ENCODE measurements around the gene CRIM1.

CRIM1 gene

GRCh38 chr2:36406296-36406695, 50.7 kb downstream of the CRIM1 start:
- H3K27me3 ChIP-seq (ENCODE audit: control insufficient read depth, insufficient read depth, low read length): no peaks in the 10 kb centered on the region
- no peaks in the 10 kb centered on the region for H3K36me3 ChIP-seq (ENCODE audit: control insufficient read depth, insufficient read depth, low read length)
- peaks cover 23% of the 10 kb centered on the region for H3K4me1 ChIP-seq (ENCODE audit: control insufficient read depth, insufficient read depth, low read length)
- no peak overlapping the region for H3K4me3 ChIP-seq (ENCODE audit: low read length)
- H3K9me3 ChIP-seq (ENCODE audit: control insufficient read depth, low read length): no peaks in the 10 kb centered on the region
- H3K9ac ChIP-seq (ENCODE audit: low read length): no peak overlapping the region

GRCh38 chr2:36407413-36407812, 51.8 kb downstream of the CRIM1 start:
- no peaks in the 10 kb centered on the region for H3K27me3 ChIP-seq (ENCODE audit: control insufficient read depth, insufficient read depth, low read length)
- H3K9me3 ChIP-seq (ENCODE audit: control insufficient read depth, low read length): no peaks in the 10 kb centered on the region
- H3K4me1 ChIP-seq (ENCODE audit: control insufficient read depth, insufficient read depth, low read length): peaks cover 33% of the 10 kb centered on the region
- H3K9ac ChIP-seq (ENCODE audit: low read length): no peak overlapping the region
- H3K36me3 ChIP-seq (ENCODE audit: control insufficient read depth, insufficient read depth, low read length): no peaks in the 10 kb centered on the region
- H3K4me3 ChIP-seq (ENCODE audit: low read length): no peak overlapping the region

GRCh38 chr2:36408198-36408703, 52.7 kb downstream of the CRIM1 start:
- H3K27me3 ChIP-seq (ENCODE audit: control insufficient read depth, insufficient read depth, low read length): no peaks in the 10 kb centered on the region
- no peaks in the 10 kb centered on the region for H3K9me3 ChIP-seq (ENCODE audit: control insufficient read depth, low read length)
- no peak overlapping the region for H3K9ac ChIP-seq (ENCODE audit: low read length)
- no peak overlapping the region for H3K4me3 ChIP-seq (ENCODE audit: low read length)
- no peaks in the 10 kb centered on the region for H3K36me3 ChIP-seq (ENCODE audit: control insufficient read depth, insufficient read depth, low read length)
- H3K4me1 ChIP-seq (ENCODE audit: control insufficient read depth, insufficient read depth, low read length): peaks cover 33% of the 10 kb centered on the region

- no peak overlapping the region for H3K9ac ChIP-seq (ENCODE audit: low read length)
- no peak overlapping the region for H3K4me3 ChIP-seq (ENCODE audit: low read length)
- peaks cover 39% of the 10 kb centered on the region for H3K4me1 ChIP-seq (ENCODE audit: control insufficient read depth, insufficient read depth, low read length)
- no peaks in the 10 kb centered on the region for H3K9me3 ChIP-seq (ENCODE audit: control insufficient read depth, low read length)
- no peaks in the 10 kb centered on the region for H3K36me3 ChIP-seq (ENCODE audit: control insufficient read depth, insufficient read depth, low read length)
- H3K27me3 ChIP-seq (ENCODE audit: control insufficient read depth, insufficient read depth, low read length): no peaks in the 10 kb centered on the region
Observed at GRCh38 chr2:36409335-36409734, 53.8 kb downstream of the CRIM1 start.

GRCh38 chr2:36409935-36410334, 54.4 kb downstream of the CRIM1 start:
- no peaks in the 10 kb centered on the region for H3K27me3 ChIP-seq (ENCODE audit: control insufficient read depth, insufficient read depth, low read length)
- no peaks in the 10 kb centered on the region for H3K9me3 ChIP-seq (ENCODE audit: control insufficient read depth, low read length)
- H3K4me1 ChIP-seq (ENCODE audit: control insufficient read depth, insufficient read depth, low read length): peaks cover 43% of the 10 kb centered on the region
- H3K4me3 ChIP-seq (ENCODE audit: low read length): no peak overlapping the region
- H3K36me3 ChIP-seq (ENCODE audit: control insufficient read depth, insufficient read depth, low read length): no peaks in the 10 kb centered on the region
- no peak overlapping the region for H3K9ac ChIP-seq (ENCODE audit: low read length)

GRCh38 chr2:36410681-36411080, 55.1 kb downstream of the CRIM1 start:
- no peaks in the 10 kb centered on the region for H3K9me3 ChIP-seq (ENCODE audit: control insufficient read depth, low read length)
- no peaks in the 10 kb centered on the region for H3K36me3 ChIP-seq (ENCODE audit: control insufficient read depth, insufficient read depth, low read length)
- H3K4me3 ChIP-seq (ENCODE audit: low read length): no peak overlapping the region
- peaks cover 45% of the 10 kb centered on the region for H3K4me1 ChIP-seq (ENCODE audit: control insufficient read depth, insufficient read depth, low read length)
- H3K9ac ChIP-seq (ENCODE audit: low read length): no peak overlapping the region
- no peaks in the 10 kb centered on the region for H3K27me3 ChIP-seq (ENCODE audit: control insufficient read depth, insufficient read depth, low read length)

GRCh38 chr2:36411962-36412444, 56.4 kb downstream of the CRIM1 start:
- Histone ChIP-seq H3K9me3 (ENCODE audit: control insufficient read depth, low read length) (no peaks in the 10 kb centered on the region), H3K9ac (ENCODE audit: low read length) (no peak overlapping the region), H3K4me1 (ENCODE audit: control insufficient read depth, insufficient read depth, low read length) (peaks cover 51% of the 10 kb centered on the region), H3K4me3 (ENCODE audit: low read length) (no peak overlapping the region), H3K36me3 (ENCODE audit: control insufficient read depth, insufficient read depth, low read length) (no peaks in the 10 kb centered on the region), H3K27me3 (ENCODE audit: control insufficient read depth, insufficient read depth, low read length) (no peaks in the 10 kb centered on the region)

GRCh38 chr2:36413218-36413617, 57.6 kb downstream of the CRIM1 start:
- Histone ChIP-seq H3K4me1 (ENCODE audit: control insufficient read depth, insufficient read depth, low read length) (peaks cover 51% of the 10 kb centered on the region), H3K9ac (ENCODE audit: low read length) (no peak overlapping the region), H3K4me3 (ENCODE audit: low read length) (no peak overlapping the region), H3K27me3 (ENCODE audit: control insufficient read depth, insufficient read depth, low read length) (no peaks in the 10 kb centered on the region), H3K9me3 (ENCODE audit: control insufficient read depth, low read length) (no peaks in the 10 kb centered on the region), H3K36me3 (ENCODE audit: control insufficient read depth, insufficient read depth, low read length) (no peaks in the 10 kb centered on the region)

- Histone ChIP-seq H3K27me3 (ENCODE audit: control insufficient read depth, insufficient read depth, low read length) (no peaks in the 10 kb centered on the region), H3K4me1 (ENCODE audit: control insufficient read depth, insufficient read depth, low read length) (peaks cover 48% of the 10 kb centered on the region), H3K36me3 (ENCODE audit: control insufficient read depth, insufficient read depth, low read length) (no peaks in the 10 kb centered on the region), H3K9me3 (ENCODE audit: control insufficient read depth, low read length) (no peaks in the 10 kb centered on the region), H3K9ac (ENCODE audit: low read length) (no peak overlapping the region), H3K4me3 (ENCODE audit: low read length) (no peak overlapping the region)
Observed at GRCh38 chr2:36414307-36414706, 58.7 kb downstream of the CRIM1 start.

- Histone ChIP-seq H3K27me3 (ENCODE audit: control insufficient read depth, insufficient read depth, low read length) (no peaks in the 10 kb centered on the region), H3K9me3 (ENCODE audit: control insufficient read depth, low read length) (no peaks in the 10 kb centered on the region), H3K9ac (ENCODE audit: low read length) (no peak overlapping the region), H3K4me3 (ENCODE audit: low read length) (no peak overlapping the region), H3K4me1 (ENCODE audit: control insufficient read depth, insufficient read depth, low read length) (peaks cover 40% of the 10 kb centered on the region), H3K36me3 (ENCODE audit: control insufficient read depth, insufficient read depth, low read length) (no peaks in the 10 kb centered on the region)
Observed at GRCh38 chr2:36415381-36416022, 59.9 kb downstream of the CRIM1 start.

GRCh38 chr2:36416370-36417165, 61.0 kb downstream of the CRIM1 start:
- no peak overlapping the region for H3K9ac ChIP-seq (ENCODE audit: low read length)
- H3K36me3 ChIP-seq (ENCODE audit: control insufficient read depth, insufficient read depth, low read length): no peaks in the 10 kb centered on the region

GRCh38 chr2:36420569-36421181, 65.1 kb downstream of the CRIM1 start:
- Histone ChIP-seq H3K9ac (ENCODE audit: low read length) (no peak overlapping the region), H3K36me3 (ENCODE audit: control insufficient read depth, insufficient read depth, low read length) (no peaks in the 10 kb centered on the region), H3K4me1 (ENCODE audit: control insufficient read depth, insufficient read depth, low read length) (peaks cover 10% of the 10 kb centered on the region), H3K9me3 (ENCODE audit: control insufficient read depth, low read length) (no peaks in the 10 kb centered on the region), H3K4me3 (ENCODE audit: low read length) (no peak overlapping the region), H3K27me3 (ENCODE audit: control insufficient read depth, insufficient read depth, low read length) (no peaks in the 10 kb centered on the region)

More at GRCh38 chr2:36416370-36417165, 61.0 kb downstream of the CRIM1 start:
- Histone ChIP-seq H3K9me3 (ENCODE audit: control insufficient read depth, low read length) (no peaks in the 10 kb centered on the region), H3K4me3 (ENCODE audit: low read length) (no peak overlapping the region), H3K27me3 (ENCODE audit: control insufficient read depth, insufficient read depth, low read length) (no peaks in the 10 kb centered on the region), H3K4me1 (ENCODE audit: control insufficient read depth, insufficient read depth, low read length) (peaks cover 29% of the 10 kb centered on the region)
